Measurements from ENCODE around the gene CDC5L.
A peak's percentile ranks its signal among the peaks of the same experiment; 100 is the strongest.

The CDC5L gene

DNA sequence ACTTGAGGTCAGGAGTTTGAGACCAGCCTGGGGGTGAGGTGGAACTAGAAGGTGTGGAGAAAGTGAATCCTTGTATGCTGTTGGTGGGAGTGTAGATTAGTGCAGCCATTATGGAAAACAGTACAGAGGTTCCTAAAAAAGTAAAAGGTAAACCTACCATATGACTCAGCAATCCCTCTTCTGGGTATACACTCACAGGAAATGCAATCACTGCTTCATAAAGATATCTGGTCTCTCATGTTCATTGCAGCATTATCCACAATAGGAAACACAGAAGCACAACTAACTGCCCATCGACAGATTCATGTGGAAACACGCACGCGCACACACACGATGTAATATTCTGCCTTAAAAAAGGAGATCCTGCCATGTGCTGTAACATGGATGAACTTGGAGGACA is 66.7 kb downstream of the CDC5L start:
- no peak for DNase-seq

GRCh38 chr6:44456070-44456965 is 68.8 kb downstream of the CDC5L start:
- DNase-seq: peak; percentile 49

DNA sequence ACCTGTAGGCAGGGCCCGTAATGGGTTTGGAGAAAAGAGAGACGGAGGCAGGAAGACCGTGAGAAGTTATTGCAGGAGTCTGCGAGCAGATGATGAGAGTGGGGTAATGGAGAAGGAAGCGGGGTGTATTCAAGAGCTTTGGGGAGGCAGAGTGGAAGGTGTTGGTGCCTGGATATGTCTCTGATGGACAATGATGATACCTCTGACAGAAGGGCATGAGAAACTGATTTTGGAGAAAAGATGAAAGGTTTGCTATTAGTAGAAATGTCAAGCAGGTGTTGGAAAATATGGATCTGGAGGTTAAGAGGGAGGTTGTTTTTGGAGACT is 69.4 kb downstream of the CDC5L start:
- DNase-seq: no peak

DNA sequence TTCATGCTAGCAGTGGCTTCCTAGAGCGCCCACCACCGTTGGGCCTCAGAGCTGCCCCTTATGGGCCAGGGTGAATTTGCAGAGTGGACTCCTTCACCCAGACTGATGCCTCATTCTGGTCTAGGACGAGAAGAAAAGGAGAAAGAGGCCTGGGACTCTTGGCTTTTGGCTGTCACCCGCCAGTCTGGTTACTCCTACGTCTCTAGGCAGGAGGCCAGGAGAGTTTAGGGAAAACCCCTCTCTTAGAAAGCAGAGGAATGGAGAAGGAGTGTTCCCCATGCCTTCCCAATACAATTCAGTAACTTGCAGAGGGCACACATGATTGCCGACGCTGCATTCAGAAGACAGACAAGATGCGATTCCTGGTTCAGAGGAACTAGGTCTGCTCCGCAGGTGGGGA is 70.1 kb downstream of the CDC5L start:
- no peak for DNase-seq

- no peak for DNase-seq
These were observed 71.0 kb downstream of the CDC5L start for GRCh38 chr6:44458551-44458950.

DNA sequence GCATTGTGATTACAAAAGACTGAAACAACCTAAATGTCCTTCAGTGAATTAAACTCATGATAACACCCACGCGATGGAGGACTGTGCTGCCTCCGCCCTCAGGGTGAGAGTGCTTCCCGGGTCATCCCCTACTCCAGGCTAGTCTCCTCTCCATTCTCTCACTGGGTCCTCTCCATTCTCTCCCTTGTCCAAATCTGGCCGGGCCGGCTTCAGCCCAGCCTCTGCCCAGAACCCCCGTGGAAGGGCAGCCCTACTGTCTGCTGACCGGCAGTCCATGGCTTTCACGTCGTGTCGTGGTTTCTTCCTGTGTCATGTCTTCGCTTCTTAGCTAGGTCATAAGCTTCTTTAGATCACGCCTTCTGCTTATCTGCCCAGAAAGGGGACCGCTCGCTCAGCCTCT is 74.8 kb downstream of the CDC5L start:
- DNase-seq: no peak

- peak; percentile 67 for DNase-seq
These were observed 75.6 kb downstream of the CDC5L start for GRCh38 chr6:44462797-44463727.

GRCh38 chr6:44463728-44464450 is 76.4 kb downstream of the CDC5L start:
- peak; percentile 71 for DNase-seq

GRCh38 chr6:44464527-44465310 is 77.2 kb downstream of the CDC5L start:
- DNase-seq: peak; percentile 71

- DNase-seq: no peak
These were observed 79.4 kb downstream of the CDC5L start for GRCh38 chr6:44466955-44467354.

DNA sequence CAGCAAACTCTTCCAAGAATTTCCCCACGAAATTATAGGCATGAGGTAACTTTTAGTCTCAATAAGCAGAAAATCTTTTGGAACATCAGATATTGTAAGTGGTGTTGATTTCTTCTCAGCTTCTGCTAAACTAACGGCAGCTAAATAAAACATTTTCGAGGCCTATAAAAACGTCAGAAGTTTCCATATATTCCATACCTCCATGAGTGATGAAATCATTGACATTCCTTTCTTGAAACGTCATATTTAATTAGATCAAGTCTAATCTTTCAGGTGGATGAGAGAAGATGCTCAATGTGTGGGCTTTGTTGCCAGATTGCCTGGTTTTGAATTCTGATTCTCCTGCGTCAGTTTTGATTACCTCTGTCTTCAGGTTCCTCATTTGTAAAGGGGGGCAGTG is 81.3 kb downstream of the CDC5L start:
- no peak for DNase-seq

DNA sequence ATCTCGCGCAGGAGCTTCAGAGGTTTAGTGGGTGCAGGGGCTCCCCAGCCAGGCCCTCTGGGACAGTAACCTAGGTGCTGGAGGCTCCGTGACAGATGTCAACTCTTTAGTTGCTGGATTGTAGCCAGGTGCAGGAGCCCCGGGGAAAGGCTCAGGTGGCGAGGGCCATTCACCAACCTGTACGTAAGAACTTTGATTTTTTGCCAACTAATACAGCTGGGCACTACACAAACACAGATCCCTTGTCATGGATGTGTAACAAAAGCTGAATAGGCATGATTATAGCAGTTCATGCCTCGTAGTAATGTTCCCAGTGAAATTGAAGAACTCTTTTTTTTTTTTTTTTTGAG is 82.6 kb downstream of the CDC5L start:
- DNase-seq: no peak

GRCh38 chr6:44470746-44471145 is 83.2 kb downstream of the CDC5L start:
- DNase-seq: no peak

DNA sequence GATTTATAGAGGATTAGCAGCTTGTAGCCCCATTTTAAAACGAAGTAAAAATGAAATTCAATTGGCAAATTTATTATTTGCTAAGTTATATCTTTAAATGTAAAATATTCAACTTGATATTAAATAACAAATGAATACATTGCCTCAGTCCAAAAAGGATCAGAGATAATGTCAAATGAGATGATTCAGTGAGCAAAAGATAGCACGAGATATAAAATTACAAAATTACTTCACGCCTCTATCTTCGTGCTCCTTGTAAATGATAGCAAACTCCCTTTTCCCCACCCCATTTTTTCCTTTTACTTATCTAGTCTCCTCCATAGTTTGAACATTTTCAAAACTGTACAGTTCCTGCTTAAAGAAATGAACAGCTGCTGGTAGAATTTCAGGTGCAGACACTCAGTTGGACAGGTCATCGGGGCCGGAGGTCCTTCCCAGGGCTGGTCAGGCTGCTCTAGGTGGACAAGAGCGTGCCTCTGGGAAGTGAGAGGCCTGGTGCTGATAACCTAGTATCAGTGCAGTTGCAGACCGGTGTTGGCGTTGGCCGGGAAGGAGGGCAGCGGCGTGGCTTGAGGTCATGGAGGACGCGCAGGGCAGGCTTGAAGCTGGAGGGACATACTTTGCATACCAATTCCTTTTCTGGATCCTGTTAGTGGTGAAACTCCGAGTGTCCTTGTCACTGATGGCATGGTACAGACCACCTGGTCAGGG is 83.9 kb downstream of the CDC5L start:
- no peak for DNase-seq

DNA sequence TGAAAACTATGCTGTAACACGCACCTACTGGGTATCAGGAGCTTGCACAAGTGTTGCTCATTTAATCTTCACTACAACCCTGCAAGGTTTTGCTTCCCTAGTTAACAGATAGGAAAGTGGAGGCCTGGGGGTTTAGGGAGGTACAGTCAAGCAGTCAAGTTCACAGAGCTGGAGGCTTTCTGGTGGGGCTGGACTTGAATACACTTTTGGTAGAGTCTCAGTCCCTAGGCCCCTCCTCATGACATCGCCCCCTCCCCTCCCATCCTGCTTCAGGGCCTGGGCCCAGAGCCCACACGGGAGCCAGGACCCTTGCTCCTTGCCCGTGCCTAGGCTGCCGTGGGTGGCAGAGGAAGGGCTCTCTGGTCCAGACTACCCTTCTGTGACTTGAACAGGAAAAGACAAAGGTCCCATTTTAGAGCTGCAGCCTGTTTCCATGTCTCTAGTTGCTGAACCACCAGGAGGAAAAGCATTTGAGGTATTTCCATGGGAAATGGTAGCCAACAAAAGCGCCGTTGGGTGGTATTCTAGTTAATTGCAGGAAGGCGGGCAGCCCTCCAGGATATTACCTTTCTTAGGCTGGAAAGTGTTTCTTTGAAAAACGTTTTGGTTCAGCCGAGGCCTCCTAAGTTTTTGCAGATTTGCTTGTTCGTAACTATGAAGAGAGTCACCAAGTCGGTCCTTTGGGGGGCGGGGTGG is 84.9 kb downstream of the CDC5L start:
- DNase-seq: no peak

GRCh38 chr6:44473393-44474189 is 86.1 kb downstream of the CDC5L start:
- no peak for DNase-seq

GRCh38 chr6:44474190-44474631 is 86.7 kb downstream of the CDC5L start:
- no peak for DNase-seq

GRCh38 chr6:44474643-44475042 is 87.1 kb downstream of the CDC5L start:
- DNase-seq: no peak

DNA sequence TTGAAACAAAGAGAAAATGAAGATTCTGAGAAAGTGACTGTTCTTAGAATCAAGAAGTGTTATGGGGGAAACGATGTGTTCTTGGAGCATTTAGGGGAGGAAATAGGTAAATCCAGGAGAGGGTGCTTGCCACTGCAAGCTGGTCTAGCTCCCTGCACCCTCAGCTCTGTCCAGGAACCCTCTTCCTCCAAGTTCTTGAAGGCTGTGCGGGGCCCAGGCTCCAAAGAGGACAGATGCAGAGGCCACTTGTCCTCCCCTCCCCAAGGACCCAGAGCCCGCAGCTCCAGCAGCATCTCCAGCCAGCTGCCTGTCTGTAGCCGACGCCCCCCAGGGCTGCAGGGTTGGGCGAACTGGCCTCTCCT is 87.9 kb downstream of the CDC5L start:
- no peak for DNase-seq
